ENCODE results near the gene CCND1. TPM values are rescaled to one million over a fixed set of nuclear protein-coding genes. Genes with fewer than 3 reads are reported as not detected.

The CCND1 gene
- polyA plus RNA-seq, 6 donors from 2014 or later = 1.6 to 7.7 (median 4.5) TPM; not detected in 1

DNA sequence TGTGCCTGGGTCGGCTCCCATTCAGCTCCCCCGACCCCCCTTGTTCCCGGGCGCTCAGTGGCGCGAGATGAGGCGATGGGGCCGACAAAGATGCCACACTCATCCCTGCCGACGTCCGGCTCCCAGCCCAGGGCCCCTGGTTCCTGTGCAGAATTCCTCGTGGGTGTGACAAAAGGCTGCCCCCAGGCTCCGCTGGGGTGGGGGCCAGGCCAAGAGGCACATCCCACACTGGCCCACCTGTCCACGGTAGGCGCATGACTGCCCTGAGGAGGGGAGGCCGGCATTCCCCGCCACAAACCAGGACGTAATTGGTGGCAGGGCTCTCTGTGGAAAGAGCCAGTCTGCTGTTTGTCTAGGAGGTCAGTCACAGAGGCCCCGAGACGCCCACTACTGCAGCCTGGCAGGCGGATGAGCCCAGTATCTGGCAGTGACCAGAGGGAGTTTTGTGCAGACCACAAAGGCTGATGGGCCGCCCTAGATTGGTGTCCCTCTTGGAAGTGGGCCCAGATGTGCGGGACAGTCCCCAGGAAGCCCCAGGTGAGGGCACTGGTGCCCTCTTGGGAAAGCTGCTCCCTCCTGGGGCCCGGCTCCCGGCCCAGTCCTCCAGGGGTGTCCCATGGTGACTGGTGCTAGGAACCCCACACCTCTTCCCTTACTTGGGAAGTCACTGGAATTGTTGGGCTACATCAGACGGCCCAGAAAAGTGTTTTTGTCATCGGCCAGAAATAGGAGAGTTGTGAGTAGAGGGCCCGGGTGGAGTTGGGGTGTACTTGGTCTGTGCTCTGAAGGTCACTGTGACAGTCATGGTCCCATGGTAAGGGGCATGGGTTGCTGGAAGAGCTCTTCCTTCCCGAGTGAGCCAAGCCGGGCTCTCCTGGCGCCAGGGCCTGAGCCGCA lies 5.8 kb downstream of the CCND1 start:
- H3K4me1 Mint-ChIP-seq = peaks cover 4 to 10% (median 7%) of the 10 kb centered on the region in 3 donors
- no peaks in the 10 kb centered on the region for H3K36me3 Mint-ChIP-seq
- no peaks in the 10 kb centered on the region for H3K9me3 Mint-ChIP-seq
- H3K27ac Mint-ChIP-seq = no peak overlapping the region
- H3K27me3 Mint-ChIP-seq = no peaks in the 10 kb centered on the region
- H3K4me3 Mint-ChIP-seq = no peak overlapping the region
- DNase-seq (no peak), ATAC-seq (ENCODE audit: low read depth in 2 of 2) (no peak)

DNA sequence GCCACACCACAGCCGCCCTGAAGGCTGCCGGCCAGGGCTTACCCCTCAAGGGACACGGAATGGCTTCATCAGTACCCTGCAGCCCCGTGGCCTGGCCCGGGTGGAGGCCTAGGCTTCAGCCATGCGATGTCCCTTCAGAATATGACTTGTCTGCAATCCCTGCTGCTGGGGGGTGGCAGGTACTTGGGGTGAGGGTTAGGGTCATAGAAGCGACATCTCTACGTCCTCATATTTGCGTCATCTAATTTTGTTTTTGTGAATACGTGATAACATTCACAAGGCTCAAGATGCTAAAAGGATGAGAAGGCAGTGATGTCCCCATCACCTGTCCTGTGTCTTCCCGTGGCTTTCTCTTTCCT lies 6.4 kb downstream of the CCND1 start:
- H3K9me3 Mint-ChIP-seq = no peaks in the 10 kb centered on the region
- no peak overlapping the region for H3K27ac Mint-ChIP-seq
- peak overlapping the region in 1 of 8 donors; percentile 43 for H3K4me3 Mint-ChIP-seq
- ATAC-seq (ENCODE audit: low read depth in 2 of 2) (no peak), DNase-seq (no peak)
- H3K27me3 Mint-ChIP-seq = no peaks in the 10 kb centered on the region
- H3K36me3 Mint-ChIP-seq = no peaks in the 10 kb centered on the region
- peaks cover 4 to 10% (median 7%) of the 10 kb centered on the region in 3 donors for H3K4me1 Mint-ChIP-seq

DNA sequence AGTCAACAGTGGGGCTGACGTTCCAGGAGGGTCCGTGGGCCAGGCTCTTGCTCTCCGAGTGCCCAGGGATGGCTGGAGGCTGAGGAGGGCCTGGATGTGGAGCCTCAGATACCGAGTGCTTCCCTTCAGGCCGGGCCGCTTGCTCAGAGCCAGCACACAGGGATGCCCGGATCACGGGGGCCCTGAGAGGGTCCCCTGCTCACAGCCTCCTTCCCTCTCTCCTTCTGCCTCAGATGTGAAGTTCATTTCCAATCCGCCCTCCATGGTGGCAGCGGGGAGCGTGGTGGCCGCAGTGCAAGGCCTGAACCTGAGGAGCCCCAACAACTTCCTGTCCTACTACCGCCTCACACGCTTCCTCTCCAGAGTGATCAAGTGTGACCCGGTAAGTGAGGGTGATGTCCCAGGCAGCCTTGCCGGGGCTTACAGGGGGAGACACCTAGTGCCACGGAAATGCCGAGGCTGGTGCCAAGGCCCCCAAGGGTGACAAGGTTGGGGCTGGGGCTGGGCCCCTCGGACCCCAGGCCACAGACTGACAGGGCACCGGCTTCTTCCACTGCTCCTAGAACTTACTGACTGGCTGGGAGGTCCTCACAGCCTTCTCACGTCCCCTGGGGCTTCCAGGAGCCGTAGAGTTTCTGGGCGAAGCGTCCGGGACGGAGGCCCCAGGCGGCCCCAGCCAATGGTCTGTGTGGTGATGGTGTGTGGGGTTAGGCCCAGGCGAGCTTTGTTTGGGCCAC lies 7.0 kb downstream of the CCND1 start:
- no peaks in the 10 kb centered on the region for H3K27me3 Mint-ChIP-seq
- DNase-seq (no peak), ATAC-seq (ENCODE audit: low read depth in 2 of 2) (no peak)
- H3K27ac Mint-ChIP-seq = peak overlapping the region in 2 of 6 donors; percentile 47 to 49
- H3K4me1 Mint-ChIP-seq = peaks cover 4 to 10% (median 7%) of the 10 kb centered on the region in 3 donors
- H3K4me3 Mint-ChIP-seq = peak overlapping the region in 2 of 8 donors; percentile 30 to 43
- H3K9me3 Mint-ChIP-seq = no peaks in the 10 kb centered on the region
- H3K36me3 Mint-ChIP-seq = no peaks in the 10 kb centered on the region

DNA sequence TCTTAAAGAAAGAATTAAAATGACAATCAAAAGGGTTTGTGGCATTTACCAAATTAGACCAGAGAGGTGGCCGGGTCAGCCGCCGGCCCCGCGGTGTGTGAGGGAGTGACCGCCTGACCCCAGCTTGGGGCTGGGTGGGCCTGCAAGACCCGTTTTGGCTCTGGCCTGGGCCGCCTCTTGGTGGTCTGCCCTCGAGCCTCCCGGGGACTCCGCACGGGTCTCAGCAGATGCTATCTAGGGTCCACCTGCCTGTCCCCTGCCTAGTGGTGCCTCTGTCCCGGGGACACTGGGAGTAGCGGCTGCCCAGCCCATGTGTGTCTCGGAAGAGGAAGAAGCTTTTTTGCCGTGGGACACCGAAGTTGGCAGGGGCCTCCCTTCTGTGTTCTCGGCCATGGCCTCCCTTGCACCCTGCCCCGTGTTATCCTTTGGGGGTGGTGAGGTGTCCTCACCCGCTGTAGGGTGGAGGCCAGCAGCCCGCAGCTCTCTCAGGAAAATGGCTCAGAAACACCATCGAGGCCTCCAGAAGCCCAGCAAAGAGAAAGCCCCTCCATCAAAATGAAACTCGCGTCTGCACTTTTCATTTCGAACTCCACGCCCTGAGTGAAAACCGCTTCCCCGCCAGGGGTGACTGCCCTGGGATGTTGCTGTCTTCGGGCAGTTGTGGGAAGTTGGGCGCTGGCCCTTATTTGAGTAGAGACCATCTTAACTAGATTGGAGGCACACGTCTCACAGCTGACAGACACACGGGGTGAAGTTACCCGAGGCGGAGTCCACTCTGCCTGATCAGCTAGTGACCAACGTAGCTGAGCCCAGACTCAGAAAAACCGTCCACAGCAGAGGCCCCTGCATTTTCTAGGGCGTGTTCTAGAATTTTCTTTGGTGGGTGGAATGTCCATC lies 8.0 kb downstream of the CCND1 start:
- no peaks in the 10 kb centered on the region for H3K27me3 Mint-ChIP-seq
- H3K4me3 Mint-ChIP-seq = no peak overlapping the region
- no peaks in the 10 kb centered on the region for H3K9me3 Mint-ChIP-seq
- DNase-seq = no peak
- H3K4me1 Mint-ChIP-seq = peaks cover 4 to 10% (median 7%) of the 10 kb centered on the region in 3 donors
- no peaks in the 10 kb centered on the region for H3K36me3 Mint-ChIP-seq
- H3K27ac Mint-ChIP-seq = no peak overlapping the region
- no peak for ATAC-seq (ENCODE audit: low read depth in 2 of 2)

DNA sequence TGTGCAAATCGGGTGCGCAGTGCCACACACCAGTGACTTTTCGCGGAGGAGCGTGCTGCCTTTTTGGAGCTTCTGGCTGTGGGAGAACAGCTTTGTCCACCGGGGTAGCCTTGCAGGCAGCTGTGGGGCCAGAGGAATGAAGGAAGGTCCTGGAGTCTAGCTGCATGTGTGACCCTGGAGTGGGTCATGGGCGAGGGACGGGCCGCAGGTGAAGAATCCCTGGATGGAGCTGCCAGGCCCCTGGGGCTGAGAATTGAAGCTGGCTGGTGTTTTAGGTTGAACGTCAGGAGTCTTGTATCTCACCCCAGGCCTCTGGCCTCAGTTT lies 8.6 kb downstream of the CCND1 start:
- Mint-ChIP-seq H3K4me1 (peaks cover 4 to 10% (median 7%) of the 10 kb centered on the region in 3 donors), H3K4me3 (no peak overlapping the region), H3K27ac (no peak overlapping the region), H3K9me3 (no peaks in the 10 kb centered on the region), H3K27me3 (no peaks in the 10 kb centered on the region), H3K36me3 (no peaks in the 10 kb centered on the region)
- ATAC-seq (ENCODE audit: low read depth in 2 of 2) (no peak), DNase-seq (no peak)

DNA sequence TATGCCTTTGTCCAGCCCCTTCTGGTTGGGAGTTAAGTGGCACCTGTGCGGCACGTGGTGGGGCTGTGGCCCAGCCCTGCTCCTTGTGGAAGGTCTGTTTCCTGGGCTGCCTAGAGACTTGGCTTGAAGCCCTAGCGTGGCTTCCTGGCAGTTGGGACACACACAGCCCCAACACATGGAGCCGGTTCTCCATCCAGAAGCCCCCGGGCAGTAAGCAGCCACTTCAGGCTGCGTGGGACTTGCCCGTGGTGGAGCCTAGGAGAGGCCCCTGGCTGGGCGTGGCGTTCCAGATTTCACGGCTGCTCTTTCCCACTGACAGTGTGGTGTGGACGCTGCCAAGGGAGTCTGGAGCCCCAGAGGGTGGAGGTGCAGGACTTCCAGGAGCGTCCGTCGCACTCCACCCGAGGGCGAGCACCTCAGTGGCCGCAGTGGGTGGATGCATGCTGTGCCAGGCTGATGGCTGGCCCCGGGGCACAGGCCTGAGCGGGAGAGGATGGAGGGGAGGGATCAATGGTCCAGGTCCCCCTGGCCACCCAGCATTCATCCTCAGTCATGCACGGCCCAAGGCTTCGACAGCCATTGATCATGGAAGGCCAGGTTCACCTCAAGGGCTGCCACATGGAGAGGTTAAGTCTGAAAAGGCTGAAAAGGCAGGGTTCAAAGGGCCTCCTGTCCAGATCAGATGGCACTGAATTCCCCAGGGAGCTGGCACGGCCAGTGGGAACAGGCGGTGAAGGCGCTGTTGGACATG lies 9.3 kb downstream of the CCND1 start:
- no peak for ATAC-seq (ENCODE audit: low read depth in 2 of 2)
- Mint-ChIP-seq H3K27me3 (no peaks in the 10 kb centered on the region), H3K4me1 (peaks cover 4 to 10% (median 7%) of the 10 kb centered on the region in 3 donors), H3K9me3 (no peaks in the 10 kb centered on the region), H3K27ac (no peak overlapping the region), H3K36me3 (no peaks in the 10 kb centered on the region), H3K4me3 (no peak overlapping the region)
- DNase-seq = no peak

DNA sequence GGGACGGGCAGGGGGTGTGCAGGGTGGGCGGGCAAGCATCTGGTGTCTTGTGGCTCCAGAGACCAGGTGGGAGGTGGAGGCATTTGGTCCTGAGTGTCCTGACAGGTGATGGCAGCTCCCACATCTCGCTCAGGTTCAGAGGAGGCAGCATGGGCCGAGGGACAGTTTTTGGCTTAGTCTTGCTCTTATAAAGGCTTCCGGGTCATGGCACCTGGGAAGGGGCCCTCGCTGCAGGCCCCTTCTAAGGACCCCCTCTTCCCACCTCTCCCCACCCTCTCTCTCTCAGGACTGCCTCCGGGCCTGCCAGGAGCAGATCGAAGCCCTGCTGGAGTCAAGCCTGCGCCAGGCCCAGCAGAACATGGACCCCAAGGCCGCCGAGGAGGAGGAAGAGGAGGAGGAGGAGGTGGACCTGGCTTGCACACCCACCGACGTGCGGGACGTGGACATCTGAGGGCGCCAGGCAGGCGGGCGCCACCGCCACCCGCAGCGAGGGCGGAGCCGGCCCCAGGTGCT lies 9.9 kb downstream of the CCND1 start:
- no peaks in the 10 kb centered on the region for H3K36me3 Mint-ChIP-seq
- H3K27me3 Mint-ChIP-seq = no peaks in the 10 kb centered on the region
- H3K27ac Mint-ChIP-seq = no peak overlapping the region
- H3K9me3 Mint-ChIP-seq = no peaks in the 10 kb centered on the region
- H3K4me3 Mint-ChIP-seq = no peak overlapping the region
- peaks cover 6 to 10% (median 7%) of the 10 kb centered on the region in 3 donors for H3K4me1 Mint-ChIP-seq
- no peak for ATAC-seq (ENCODE audit: low read depth in 2 of 2)
- DNase-seq = no peak

DNA sequence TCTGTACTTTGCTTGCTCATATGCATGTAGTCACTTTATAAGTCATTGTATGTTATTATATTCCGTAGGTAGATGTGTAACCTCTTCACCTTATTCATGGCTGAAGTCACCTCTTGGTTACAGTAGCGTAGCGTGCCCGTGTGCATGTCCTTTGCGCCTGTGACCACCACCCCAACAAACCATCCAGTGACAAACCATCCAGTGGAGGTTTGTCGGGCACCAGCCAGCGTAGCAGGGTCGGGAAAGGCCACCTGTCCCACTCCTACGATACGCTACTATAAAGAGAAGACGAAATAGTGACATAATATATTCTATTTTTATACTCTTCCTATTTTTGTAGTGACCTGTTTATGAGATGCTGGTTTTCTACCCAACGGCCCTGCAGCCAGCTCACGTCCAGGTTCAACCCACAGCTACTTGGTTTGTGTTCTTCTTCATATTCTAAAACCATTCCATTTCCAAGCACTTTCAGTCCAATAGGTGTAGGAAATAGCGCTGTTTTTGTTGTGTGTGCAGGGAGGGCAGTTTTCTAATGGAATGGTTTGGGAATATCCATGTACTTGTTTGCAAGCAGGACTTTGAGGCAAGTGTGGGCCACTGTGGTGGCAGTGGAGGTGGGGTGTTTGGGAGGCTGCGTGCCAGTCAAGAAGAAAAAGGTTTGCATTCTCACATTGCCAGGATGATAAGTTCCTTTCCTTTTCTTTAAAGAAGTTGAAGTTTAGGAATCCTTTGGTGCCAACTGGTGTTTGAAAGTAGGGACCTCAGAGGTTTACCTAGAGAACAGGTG lies 11.1 kb downstream of the CCND1 start:
- Mint-ChIP-seq H3K9me3 (no peaks in the 10 kb centered on the region), H3K27me3 (no peaks in the 10 kb centered on the region), H3K36me3 (no peaks in the 10 kb centered on the region), H3K27ac (no peak overlapping the region), H3K4me3 (no peak overlapping the region), H3K4me1 (peaks cover 7 to 10% (median 7%) of the 10 kb centered on the region in 3 donors)
- ATAC-seq (ENCODE audit: low read depth in 2 of 2) = no peak
- DNase-seq = no peak

DNA sequence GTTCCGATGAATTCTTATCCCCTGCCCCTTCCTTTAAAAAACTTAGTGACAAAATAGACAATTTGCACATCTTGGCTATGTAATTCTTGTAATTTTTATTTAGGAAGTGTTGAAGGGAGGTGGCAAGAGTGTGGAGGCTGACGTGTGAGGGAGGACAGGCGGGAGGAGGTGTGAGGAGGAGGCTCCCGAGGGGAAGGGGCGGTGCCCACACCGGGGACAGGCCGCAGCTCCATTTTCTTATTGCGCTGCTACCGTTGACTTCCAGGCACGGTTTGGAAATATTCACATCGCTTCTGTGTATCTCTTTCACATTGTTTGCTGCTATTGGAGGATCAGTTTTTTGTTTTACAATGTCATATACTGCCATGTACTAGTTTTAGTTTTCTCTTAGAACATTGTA lies 12.0 kb downstream of the CCND1 start:
- no peak overlapping the region for H3K4me3 Mint-ChIP-seq
- H3K9me3 Mint-ChIP-seq = no peaks in the 10 kb centered on the region
- peaks cover 3 to 4% (median 4%) of the 10 kb centered on the region in 3 donors for H3K4me1 Mint-ChIP-seq
- DNase-seq = no peak
- no peaks in the 10 kb centered on the region for H3K36me3 Mint-ChIP-seq
- no peak overlapping the region for H3K27ac Mint-ChIP-seq
- ATAC-seq (ENCODE audit: low read depth in 2 of 2) = no peak
- H3K27me3 Mint-ChIP-seq = no peaks in the 10 kb centered on the region

DNA sequence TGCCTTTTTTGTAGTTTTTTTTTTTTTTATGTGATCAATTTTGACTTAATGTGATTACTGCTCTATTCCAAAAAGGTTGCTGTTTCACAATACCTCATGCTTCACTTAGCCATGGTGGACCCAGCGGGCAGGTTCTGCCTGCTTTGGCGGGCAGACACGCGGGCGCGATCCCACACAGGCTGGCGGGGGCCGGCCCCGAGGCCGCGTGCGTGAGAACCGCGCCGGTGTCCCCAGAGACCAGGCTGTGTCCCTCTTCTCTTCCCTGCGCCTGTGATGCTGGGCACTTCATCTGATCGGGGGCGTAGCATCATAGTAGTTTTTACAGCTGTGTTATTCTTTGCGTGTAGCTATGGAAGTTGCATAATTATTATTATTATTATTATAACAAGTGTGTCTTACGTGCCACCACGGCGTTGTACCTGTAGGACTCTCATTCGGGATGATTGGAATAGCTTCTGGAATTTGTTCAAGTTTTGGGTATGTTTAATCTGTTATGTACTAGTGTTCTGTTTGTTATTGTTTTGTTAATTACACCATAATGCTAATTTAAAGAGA lies 12.5 kb downstream of the CCND1 start:
- Mint-ChIP-seq H3K9me3 (no peaks in the 10 kb centered on the region), H3K4me3 (no peak overlapping the region), H3K27ac (no peak overlapping the region), H3K27me3 (no peaks in the 10 kb centered on the region), H3K36me3 (no peaks in the 10 kb centered on the region), H3K4me1 (peaks cover 0 to 3% (median 0%) of the 10 kb centered on the region in 3 donors)
- ATAC-seq (ENCODE audit: low read depth in 2 of 2) (no peak), DNase-seq (no peak)

DNA sequence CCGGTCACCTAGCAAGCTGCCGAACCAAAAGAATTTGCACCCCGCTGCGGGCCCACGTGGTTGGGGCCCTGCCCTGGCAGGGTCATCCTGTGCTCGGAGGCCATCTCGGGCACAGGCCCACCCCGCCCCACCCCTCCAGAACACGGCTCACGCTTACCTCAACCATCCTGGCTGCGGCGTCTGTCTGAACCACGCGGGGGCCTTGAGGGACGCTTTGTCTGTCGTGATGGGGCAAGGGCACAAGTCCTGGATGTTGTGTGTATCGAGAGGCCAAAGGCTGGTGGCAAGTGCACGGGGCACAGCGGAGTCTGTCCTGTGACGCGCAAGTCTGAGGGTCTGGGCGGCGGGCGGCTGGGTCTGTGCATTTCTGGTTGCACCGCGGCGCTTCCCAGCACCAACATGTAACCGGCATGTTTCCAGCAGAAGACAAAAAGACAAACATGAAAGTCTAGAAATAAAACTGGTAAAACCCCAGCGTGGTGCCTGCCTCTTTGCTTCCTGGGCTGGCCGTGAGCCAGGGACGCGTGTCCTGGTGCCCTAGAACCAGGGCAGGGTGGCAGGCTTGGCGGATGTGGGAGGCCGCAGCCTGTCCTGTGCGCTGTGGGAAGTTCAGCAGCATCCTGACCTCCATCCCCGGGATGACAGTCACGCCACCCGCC lies 13.2 kb downstream of the CCND1 start:
- Mint-ChIP-seq H3K4me1 (peaks cover 0 to 3% (median 0%) of the 10 kb centered on the region in 3 donors), H3K27ac (no peak overlapping the region), H3K9me3 (no peaks in the 10 kb centered on the region), H3K4me3 (no peak overlapping the region), H3K36me3 (no peaks in the 10 kb centered on the region), H3K27me3 (no peaks in the 10 kb centered on the region)
- no peak for DNase-seq
- ATAC-seq (ENCODE audit: low read depth in 2 of 2) = no peak
